ENCODE data around the gene PARN.

The PARN gene

DNA sequence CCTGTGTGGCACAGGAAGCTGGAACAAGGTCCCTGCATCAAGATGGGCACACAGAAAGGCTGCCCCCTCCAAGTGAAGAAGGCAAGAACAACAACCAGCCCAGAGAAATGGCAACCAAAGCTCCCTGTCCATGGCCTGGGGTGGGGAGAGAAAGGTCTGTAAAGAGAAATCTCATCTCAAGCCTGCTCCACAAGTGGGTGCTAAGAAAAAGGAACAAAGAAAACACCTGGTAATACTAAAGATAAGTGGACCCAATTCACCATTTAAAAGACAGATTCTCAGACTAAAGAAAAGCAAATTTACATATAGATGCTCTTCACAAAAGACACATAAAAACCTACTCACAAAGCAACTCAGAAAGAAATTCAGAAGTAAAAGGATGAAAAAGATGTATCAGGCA is 107.4 kb downstream of the PARN start:
- TF ChIP-seq, protein P1, sequence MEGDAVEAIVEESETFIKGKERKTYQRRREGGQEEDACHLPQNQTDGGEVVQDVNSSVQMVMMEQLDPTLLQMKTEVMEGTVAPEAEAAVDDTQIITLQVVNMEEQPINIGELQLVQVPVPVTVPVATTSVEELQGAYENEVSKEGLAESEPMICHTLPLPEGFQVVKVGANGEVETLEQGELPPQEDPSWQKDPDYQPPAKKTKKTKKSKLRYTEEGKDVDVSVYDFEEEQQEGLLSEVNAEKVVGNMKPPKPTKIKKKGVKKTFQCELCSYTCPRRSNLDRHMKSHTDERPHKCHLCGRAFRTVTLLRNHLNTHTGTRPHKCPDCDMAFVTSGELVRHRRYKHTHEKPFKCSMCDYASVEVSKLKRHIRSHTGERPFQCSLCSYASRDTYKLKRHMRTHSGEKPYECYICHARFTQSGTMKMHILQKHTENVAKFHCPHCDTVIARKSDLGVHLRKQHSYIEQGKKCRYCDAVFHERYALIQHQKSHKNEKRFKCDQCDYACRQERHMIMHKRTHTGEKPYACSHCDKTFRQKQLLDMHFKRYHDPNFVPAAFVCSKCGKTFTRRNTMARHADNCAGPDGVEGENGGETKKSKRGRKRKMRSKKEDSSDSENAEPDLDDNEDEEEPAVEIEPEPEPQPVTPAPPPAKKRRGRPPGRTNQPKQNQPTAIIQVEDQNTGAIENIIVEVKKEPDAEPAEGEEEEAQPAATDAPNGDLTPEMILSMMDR (IDR thresholded peaks at IDR 0.05): no peak
- H3K27ac ChIP-seq: no peak overlapping the region
- DNase-seq (ENCODE audit: low spot score): no peak
- no peak overlapping the region for H3K4me3 ChIP-seq

DNA sequence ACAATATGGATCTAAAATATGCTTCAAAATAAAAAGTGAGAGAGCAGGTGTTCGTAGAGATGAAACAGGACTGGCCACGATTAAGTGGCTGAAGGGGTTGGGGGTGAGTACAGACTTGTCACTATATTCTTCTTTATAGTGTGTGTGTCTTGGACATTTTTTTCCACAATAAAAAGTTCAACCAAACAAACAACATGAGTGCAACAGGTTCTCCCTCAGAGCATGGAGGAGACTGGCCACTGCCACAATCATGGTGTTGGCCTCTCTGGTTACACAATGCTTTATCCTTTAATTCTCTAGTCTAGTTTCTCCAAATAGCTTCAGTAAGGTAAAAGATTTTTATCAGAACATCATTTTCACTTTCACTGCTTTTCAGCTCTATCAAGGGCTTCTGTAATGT is 109.3 kb downstream of the PARN start:
- TF ChIP-seq, protein P1 (IDR thresholded peaks at IDR 0.05): no peak
- Histone ChIP-seq H3K27ac (no peak overlapping the region), H3K4me3 (no peak overlapping the region)
- DNase-seq (ENCODE audit: low spot score): no peak

DNA sequence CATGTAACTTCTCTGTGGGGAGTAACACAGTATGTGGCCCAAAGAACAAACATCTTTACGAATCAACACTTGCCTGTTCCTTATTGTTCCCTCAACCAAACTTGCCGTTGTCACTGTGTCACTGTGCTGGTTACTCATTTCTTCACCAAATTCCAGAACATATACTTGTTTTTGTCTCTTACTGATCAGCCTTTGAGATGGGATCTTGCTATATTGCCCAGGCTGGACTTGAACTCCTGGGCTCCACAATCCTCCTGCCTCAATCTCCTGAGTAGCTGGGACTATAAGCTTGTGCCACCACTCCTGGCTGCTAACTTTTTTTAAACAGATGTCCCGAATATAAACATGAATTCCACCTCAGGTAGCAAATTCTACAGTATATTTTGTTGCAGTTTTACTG is 115.1 kb downstream of the PARN start:
- Histone ChIP-seq H3K27ac (no peak overlapping the region), H3K4me3 (no peak overlapping the region)
- no peak for DNase-seq (ENCODE audit: low spot score)
- TF ChIP-seq, protein P1 (IDR thresholded peaks at IDR 0.05): no peak

DNA sequence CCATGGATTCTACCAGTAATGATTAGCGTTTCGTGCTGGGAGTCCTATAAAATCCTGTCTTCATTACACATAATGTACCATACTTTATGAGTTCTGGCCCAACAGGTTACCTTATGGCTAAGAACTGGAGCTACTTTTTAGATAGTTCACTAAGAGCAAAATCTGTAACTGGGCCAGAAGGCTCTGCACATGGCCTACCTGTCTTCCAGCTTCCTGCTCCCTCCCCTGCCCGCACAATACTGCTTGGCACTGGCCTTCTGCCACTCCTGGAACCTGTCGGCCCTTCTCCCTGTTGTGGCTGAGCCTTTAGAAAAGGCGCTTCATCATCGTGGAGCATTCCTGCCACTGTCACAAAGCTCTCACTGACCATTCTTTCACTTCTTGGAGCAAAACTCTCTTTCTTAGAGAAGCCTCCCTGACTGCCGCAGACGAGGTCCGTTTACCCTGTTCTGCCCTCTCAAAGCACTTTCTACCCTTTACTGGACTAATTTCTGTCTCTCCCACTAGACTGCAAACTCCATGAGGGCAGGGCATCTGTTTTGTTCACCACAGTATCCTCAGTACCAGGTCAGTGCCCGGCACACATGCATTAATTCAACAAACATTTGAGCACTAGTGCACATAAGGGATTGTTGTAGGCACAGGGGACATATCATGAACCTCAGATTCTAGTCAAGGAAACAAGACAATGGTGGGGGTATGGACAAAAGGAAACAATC is 116.5 kb downstream of the PARN start:
- TF ChIP-seq, protein P1 (IDR thresholded peaks at IDR 0.05): no peak
- no peak for DNase-seq (ENCODE audit: low spot score)
- H3K27ac ChIP-seq: no peak overlapping the region

DNA sequence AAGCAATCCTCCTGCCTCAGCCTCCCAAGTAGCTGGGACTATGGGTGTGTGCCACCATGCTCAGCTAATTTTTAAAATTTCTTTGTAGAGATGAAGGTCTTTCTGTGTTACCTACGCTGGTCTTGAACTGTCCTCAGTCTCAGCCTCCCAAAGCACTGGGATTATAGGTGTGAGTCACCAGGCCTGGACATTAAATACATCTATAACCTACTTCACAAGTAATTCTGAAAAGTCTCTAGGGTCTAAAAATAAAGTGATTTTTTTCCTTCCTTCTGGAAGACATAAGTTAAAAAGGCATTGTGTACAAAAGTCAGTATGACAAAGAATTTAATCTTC is 118.3 kb downstream of the PARN start:
- TF ChIP-seq, protein P1 (IDR thresholded peaks at IDR 0.05): no peak
- DNase-seq (ENCODE audit: low spot score): no peak
- Histone ChIP-seq H3K27ac (no peak overlapping the region), H3K4me3 (no peak overlapping the region)

More for the DNA sequence above, 116.5 kb downstream of the PARN start:
- no peak overlapping the region for H3K4me3 ChIP-seq

DNA sequence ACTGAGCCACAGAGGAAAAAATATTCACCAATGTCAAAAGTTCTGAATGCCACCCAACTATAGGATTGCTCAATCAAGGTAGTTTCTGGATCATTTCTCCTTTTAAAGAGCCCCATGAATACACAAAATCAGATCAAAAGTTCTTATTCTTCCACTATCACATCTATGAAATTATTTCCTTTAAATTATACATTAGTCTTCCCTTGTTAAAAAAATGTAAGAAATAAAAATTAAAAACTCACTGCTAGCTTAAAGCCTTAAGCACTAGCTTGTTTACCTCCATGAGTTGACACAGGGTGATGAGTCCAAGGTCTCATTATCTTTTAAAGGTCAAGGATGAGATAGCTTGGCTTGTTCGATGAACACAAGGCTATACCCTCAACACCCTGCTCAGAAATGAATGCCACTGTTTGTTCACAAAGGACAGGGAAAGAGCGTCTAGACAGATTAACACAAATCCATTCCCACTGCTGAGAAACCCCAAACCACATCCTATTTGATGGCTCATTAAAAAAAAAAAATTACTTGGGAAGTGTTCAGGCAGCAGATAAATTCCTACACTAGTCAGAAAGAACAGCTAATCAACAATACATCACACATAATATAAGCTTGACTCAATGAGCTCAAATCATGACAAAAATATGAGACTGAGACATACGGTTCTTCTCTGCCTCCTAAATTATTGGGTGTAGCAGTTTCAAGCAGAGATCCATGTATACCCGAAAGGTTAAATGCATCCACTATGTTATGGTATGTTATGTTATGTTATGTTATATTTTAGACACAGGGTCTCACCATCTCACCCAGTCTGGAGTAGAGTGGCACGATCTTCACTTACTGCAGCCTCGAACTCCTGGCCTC is 118.9 kb downstream of the PARN start:
- DNase-seq (ENCODE audit: low spot score): no peak
- Histone ChIP-seq H3K27ac (peak overlapping the region; percentile 18 to 35), H3K4me3 (no peak overlapping the region)
- TF ChIP-seq, protein P1 (IDR thresholded peaks at IDR 0.05): no peak

DNA sequence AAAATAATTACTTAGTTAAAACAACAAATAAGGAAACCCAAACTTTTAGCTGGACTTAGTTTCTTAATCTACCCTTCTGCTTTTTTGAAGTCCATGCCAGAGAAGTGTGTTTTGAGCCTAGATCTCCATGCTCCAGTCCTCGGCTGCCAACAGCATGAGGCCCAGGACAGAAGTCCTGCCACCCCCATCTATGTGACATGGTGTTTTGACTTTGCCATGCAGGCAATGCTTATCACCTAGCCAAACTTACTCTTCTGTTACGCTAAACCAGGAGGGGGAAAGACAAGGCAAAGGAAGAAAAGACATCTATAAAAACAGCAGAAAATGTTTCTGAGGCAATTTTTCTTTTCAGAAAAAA is 119.5 kb downstream of the PARN start:
- TF ChIP-seq, protein P1 (IDR thresholded peaks at IDR 0.05): no peak
- no peak for DNase-seq (ENCODE audit: low spot score)
- Histone ChIP-seq H3K4me3 (no peak overlapping the region), H3K27ac (peak overlapping the region; percentile 18 to 23)
